Stimulated activated CD8-positive, alpha-beta memory T cell treated with anti-CD3 and anti-CD28 coated beads, Interleukin-7, amount 100 ng/mL, for 48 hours (primary cell): ENCODE results near the gene CYP4V2.
A peak's percentile ranks its signal among the peaks of the same experiment; 100 is the strongest.

Source experiments
- DNase-seq, 2 donors: peaks; one replicate each; pipeline ENCODE4 v3.0.0-alpha.2; 2020; ENCODE audit warnings: low read depth in 1 of 2; ENCODE audit errors: extremely low read depth in 1 of 2

The CYP4V2 gene

DNA sequence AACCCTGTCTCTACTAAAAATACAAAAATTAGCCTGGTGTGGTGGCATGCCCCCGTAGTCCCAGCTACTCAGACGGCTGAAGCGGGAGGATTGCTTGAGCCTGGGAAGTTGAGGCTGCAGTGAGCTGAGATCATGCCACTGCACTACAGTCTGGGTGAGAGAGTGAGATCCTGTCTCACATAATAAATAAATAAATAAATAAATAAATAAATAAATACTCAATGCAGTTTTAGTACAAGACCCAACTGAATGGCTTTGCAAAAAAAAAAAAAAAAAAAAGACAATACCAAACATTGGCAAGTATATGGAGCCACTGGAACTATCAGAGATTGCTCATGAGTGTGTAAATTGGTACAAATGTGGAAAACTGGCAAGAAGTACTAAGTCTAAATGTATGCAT lies 3.3 kb upstream of the CYP4V2 start:
- DNase-seq = no peak

DNA sequence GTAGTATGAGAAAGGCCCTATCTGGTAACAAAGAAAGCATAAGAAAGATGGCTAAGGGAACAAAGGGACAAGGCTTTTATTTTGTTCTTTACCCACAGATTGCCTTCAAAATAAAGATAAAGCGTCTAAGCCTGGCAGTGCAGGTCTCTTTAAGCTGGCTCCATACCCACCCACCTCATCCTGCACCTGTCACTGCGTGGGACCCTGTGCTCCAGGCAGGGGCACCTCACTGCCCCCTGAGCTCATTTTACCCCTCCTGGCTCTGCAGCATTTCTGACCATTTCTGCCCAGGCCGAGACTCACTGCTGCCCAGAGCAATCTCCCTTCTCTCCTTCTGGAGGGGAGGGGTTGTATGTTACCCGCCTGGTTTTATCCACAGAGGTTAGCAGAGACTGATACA lies 1.7 kb upstream of the CYP4V2 start:
- DNase-seq = no peak

DNA sequence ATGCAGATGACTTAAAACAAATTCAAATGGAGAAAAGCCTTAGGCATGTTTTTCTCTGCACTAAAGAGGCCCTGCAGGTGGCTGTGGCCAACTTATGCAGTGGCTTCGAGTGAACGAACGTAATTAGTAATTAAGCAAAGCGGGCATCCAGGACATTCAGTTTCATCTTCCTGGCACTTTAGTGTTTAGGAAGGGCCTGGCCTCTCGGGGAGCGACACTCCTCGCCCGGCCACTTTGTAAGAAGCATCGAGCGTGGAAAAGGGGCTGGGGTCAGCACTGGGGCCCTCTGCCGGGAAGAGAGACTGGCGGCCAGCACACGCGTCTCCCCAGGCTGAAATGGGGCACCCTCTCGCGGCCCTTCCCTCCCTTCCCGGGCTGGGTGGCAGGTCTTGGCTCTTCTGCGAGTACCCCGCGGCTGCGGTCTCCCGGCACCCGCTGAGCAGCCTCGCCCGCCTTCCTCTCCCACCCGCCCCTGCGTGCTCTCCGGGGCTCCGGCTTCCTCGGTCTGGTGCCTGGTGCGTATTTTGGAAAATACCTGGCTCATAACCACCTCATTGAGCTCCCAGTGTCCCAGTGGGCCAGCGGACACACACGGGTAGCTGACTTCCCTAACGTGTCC lies 677 bp upstream of the CYP4V2 start:
- peak; percentile 12 to 14 for DNase-seq

DNA sequence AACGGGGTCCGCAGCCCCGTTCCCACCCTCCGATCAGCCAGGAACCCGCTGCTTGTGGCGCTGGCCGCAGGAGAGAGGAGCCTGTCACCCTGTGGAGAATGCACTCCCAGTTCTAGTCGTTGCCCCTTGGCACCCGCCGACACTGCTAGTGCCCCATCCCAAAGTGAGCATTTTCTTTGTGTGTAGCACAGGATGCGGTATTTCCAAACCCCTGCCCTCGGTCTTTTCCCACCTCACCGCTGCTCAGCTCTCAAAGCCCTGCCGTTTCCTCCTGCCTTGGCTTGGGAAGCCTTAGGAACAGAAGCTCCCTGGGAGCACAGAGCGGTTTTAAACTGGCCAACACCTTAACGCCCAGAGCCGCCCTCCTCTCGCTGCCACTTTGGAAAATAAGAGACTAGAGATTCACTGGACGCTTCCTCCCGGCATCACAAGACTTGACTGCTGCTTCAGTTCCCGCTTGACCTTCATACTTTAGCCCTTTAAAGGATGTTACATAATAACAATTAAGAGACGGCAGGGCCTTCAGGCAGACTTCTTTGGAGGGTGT lies 772 bp downstream of the CYP4V2 start:
- DNase-seq = peak in 1 of 2 donors; percentile 1

DNA sequence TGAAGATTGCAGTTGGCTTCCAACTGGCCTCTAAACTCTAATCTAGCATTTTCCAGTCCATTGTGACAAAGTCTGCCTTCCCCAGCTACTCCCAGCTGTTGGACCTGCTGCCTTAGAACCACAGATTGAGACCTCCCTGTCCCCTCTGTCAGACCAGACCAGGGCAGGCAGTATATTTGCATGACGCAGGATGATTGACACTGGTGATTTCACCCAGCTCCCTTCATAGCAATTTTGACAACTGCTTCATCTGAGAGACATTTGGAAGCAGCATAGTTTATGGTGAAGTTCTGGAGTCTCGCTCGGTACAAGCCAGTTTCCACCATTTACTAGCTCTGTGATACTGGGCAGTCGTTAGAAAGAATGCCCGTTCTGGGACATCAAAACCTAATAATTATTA lies 2.5 kb downstream of the CYP4V2 start:
- no peak for DNase-seq

DNA sequence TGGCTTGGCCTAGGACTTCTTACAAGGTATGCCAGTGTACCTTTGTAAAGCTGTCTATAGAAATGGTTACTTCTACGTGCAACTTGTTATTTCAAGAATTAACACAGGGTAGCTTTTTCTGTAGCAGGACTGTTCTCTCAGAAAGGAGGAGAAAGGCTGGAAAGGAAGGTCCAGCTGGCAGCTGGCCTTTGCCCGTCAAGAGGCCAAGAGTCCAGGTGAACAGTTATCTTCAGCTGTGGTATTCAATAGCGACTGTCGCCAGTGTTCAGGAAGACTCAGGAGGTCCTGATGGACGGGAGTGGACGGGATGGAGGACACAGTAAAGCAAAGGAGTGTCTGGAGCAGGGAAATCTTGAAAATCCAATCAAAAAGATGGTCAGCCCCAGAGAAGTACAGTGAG lies 4.7 kb downstream of the CYP4V2 start:
- DNase-seq = no peak

DNA sequence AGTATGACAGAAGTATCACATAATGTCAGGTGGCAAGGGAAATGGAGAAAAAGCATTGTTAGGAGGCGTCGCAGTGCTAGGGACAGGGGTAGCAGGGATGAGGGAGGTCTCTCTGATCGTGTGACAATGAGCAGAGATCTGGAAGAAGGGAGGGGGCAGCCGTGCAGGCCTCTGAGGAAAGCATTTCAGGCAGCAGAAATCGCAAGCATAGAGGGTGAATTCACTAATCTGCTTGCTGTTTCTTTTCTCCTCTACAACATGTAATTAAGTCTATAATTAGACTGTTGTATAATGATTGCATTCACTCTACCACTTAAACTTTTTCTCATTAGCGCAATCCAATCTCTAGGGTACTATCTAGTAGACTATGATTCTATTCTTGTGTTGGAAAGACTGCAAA lies 9.1 kb downstream of the CYP4V2 start:
- DNase-seq = no peak

DNA sequence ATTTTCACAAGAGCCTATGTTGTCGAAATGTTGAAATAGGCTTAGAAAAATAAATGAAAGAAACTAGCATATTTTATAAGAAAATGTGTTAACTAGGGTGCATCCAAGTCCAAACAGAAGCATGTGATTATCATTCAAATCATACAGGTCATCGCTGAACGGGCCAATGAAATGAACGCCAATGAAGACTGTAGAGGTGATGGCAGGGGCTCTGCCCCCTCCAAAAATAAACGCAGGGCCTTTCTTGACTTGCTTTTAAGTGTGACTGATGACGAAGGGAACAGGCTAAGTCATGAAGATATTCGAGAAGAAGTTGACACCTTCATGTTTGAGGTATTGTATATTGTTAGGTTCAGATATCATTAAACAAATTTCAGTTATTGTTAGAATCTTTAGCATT lies 9.6 kb downstream of the CYP4V2 start:
- DNase-seq = no peak

DNA sequence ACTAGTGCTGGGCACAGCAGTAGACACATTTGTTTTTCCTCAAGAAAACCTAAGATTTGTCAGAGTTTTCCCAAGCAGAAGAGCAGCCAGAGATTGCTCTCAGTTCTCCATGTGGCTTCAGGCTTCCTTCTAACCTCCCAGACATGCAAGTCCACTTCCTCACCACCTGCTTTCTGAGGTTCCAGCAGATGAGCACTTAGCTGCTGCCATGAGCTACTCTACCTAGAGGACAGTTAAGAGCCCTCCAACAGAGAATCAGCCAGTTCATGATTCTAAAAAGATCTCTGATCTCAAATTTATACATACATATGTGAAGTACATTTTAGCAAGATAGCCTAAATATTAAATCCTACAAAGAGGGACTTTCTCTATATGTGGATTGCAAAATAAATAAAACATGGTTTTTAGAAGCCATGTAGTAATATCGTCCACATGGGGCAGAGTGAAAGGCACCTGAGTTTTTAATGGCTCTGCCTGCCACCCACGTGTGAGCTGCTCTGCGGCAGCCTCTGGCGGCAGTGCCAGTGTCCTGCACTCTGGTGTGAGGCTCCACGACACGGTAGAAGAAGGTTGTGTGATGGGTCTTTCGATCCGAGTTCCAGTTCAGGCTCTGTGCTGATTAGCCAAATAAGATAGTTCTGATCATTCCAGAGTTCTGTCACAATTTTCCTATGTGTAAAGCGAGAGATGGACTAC lies 10.3 kb downstream of the CYP4V2 start:
- peak in 1 of 2 donors; percentile 50 for DNase-seq

DNA sequence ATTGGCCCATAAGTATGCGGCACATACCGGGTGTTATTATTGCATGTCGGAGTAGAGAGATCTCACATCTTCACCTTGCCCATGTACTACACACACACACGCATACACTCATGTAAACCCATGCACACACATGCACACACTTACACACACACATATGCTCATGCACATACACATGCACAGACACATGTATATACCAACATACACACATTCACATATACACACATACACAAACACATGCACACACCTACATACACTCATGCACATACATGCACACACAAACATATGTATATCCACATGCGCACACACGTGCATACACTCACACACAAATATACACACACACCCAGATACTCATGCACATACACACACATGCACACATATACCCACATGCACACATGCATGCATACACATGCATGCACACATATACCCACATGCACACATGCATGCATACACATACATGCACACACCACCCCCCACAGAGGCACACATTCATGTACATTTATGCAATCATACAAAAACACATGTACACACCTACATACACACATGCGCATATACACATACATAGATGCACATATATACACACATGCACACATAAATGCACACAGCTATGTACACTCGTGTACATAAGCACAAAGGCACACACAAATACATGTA lies 11.2 kb downstream of the CYP4V2 start:
- no peak for DNase-seq

DNA sequence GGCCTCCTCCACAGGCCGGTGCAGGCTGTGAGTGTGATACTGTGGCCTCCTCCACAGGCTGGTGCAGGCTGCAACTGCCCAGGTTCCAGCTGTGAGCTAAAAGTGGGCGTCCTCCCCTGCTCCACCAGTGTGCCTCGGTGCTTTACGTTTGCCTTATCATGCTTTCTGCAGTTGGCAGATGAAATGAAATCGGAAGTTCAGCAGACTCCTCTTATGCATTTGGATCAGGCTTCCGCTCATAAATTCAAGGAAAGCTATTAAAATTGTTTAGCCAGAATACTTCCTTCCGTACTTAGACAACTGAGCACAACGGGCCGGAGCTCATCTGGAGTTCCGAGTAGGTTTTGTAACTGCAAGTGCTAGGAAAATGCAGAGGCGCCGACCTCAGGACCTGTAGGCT lies 12.0 kb downstream of the CYP4V2 start:
- DNase-seq = no peak

DNA sequence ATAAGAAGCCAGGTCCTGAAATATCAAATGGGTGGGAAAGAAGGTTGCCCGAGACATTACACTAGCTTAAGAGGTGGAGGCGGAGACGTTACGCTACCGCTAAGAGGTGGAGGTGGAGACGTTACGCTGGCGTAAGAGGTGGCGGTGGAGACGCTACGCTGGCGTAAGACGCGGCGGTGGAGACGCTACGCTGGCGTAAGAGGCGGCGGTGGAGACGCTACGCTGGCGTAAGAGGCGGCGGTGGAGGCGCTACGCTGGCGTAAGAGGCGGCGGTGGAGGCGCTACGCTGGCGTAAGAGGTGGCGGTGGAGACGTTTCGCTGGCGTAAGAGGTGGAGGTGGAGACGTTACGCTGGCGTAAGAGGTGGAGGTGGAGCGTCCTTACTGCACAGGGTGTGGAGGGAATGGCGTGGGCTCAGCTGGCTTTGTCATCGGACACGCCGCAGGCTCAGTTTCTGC lies 12.8 kb downstream of the CYP4V2 start:
- peak in 1 of 2 donors; percentile 49 for DNase-seq

DNA sequence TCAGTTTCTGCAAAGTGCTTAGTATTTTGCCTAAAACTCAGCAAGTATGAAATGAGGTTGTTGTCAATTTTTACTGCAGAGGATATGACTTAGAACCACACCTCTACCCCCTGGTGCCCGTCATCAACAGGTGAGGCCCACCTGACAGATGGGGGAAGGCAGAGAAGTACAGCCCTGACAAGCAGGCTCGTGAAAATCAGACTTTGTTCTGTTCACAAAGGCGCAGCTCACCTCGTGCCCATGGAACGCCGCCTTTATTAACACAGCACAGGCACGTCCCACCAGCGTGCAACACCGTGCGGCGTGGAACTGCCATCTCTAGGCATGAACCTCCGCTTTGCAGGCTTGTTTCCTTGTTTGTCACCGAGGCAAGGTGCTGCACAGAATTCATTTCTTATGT lies 13.3 kb downstream of the CYP4V2 start:
- DNase-seq = no peak

DNA sequence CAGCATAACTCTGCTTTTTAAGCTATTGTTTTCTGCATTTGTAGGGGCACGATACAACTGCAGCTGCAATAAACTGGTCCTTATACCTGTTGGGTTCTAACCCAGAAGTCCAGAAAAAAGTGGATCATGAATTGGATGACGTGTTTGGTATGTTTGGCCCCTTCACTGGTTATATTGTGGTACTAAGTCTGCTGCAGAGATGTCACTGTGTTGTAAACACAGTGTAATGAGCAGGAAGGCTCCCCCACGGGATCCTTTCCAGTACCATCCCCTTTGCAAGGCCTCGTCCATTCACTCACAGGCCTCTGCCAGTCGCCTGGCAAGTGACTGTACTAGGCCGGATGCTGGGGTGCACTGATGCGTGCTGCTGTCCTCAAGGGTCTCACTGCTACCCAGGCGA lies 13.8 kb downstream of the CYP4V2 start:
- no peak for DNase-seq

DNA sequence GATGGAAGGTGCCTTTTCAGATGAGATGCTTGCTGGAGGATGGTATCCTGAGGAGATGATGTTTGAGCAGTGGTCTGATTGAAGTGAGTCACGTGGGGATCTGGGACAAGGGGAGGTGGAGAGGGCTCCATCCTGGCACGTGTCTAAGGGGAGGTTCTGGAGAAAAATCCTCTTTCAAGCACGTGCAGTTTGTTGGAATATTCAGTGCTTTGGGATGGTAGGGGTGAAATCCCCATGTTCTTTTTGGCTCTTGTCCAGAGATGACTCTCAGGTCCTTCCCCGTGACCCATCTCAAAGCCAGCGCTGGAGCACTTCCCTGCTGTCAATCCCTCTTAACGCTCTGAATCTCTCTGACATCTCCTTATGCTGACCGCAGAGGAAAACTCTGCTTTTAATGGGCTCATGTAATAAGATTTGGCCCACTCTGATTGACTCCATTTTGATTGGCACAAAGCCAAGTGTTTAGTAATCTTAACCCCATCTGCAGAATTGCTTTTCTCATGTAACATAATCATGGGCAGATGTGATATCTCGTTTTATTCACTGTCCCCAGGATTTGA lies 25.2 kb downstream of the CYP4V2 start:
- DNase-seq = no peak

DNA sequence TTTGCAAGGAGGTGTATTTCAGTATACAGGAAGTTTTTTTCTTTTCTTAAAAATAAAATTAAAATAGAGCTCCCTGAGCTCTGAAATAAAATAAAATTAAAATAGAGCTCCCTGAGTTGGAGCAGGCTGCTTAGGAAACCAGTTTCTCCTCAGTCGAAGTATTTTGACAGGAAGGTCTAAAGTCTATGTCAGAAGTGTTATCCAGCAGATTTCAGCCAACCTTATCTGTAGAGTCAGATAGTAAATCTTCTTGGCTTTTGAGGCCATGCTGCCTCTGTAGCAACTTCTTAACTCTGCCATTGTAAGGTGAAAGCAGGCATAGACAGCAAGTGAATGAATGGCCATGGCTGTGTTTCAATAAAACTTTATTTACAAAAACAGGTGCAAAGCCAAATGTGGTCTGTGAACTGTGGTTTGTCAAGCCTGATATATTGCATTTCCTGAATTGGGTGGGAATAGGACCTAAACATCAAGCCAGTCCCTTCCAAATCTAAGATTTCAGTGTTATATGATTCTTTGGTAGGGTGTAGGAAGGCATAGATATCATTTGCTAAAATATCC lies 26.4 kb downstream of the CYP4V2 start:
- DNase-seq = no peak

DNA sequence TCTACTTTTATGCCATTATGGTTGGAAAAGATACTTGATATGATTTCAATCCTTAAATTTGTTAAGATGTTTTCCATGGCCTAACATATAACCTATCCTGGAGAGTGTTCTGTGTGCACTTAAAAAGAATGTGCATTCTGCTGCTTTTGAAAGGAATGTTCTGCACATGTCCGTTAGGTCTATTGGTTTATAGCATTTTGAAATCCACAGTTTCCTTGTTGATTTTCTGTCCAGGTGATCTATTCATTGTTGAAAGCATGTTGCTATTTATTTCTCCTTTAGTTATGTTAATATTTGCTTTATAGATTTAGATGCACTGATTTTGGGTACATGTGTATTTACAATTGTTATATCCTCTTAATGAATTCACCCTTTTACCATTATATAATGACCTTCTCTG lies 30.3 kb downstream of the CYP4V2 start:
- DNase-seq = no peak

DNA sequence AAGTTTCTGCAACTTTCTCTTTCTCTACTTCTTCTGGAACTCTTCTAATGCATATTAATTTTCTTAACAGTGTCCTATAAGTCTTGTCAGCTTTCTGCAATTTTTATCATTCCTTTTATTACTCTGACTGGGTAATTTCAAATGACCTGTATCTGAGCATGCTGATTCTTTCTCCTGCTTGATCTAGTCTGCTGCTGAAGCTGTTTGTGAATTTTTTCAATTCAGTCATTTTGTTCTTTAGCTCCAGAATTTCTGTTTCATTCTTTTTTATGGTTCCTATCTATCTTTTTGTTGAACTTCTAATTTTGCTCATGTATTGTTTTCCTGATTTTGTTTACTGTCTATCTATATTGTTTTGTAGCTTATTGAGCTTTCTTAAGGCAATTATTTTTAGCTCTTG lies 34.5 kb downstream of the CYP4V2 start:
- no peak for DNase-seq

DNA sequence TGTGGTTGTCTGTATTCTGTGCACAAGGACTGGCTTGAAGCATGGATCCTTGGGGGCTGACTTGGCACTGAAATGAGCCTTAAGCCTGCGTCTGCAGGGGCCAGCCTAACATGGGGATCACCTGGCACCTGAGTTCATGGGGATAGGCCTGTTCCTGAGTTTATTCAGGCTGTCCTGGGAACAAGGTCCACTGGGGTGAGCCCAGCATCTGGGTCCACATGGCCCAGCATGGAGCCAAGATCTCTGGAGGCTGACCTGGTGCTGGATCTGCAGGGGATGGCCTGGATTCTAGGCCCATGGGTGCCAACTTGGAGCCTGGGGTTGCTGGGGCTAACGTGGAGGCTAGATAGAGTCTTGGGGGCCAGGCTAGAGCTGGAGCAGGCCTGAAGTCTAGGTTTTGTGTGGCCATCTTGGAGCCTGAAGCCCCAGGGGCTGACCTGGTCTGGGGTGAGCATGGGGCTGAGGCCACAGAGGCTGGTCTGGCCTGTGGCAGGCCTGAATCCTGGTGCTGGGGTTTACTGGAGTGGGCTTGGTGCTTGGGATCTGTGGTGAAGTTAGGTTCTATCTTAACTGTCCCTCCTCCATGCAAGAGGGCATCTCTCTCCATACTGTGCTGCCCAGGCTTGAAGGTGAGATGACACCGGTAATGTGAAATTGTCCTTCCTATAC lies 35.3 kb downstream of the CYP4V2 start:
- no peak for DNase-seq

DNA sequence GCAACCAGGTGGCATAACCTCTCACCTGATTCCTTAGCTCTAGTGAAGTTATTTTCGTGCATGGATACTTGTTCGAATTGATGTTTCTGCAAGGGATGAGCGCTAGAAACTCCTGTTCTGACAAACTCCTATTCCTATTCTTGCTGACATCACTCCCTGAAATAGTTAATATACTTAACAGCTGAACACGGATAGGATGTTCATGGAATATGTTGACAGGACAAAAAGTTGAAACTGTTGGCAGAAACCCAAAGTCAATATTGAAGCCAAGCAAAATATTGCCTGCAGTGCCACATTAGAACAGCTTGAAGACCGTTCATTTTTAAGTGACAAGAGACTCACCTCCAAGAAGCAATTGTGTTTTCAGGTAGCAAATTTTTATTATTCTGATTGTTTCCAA lies 35.9 kb downstream of the CYP4V2 start, which contains the start of gene KLKB1:
Gene KLKB1, plus strand, starts transcription at position 287 of the 400 bp plus-strand sequence. CDS start 689 bp downstream, outside the sequence.
- DNase-seq = no peak
